Hematopoietic multipotent progenitor cell treated with erythropoietin and hydrocortisone succinate and interleukin-3 and kit ligand, for 17 days (in vitro differentiated cells): ENCODE results near the gene TRPV4.

Experiments
- DNase-seq: peaks from one replicate; pipeline ENCODE4 v3.0.0-alpha.2; 2015; ENCODE audit warnings: low spot score

Gene TRPV4

DNA sequence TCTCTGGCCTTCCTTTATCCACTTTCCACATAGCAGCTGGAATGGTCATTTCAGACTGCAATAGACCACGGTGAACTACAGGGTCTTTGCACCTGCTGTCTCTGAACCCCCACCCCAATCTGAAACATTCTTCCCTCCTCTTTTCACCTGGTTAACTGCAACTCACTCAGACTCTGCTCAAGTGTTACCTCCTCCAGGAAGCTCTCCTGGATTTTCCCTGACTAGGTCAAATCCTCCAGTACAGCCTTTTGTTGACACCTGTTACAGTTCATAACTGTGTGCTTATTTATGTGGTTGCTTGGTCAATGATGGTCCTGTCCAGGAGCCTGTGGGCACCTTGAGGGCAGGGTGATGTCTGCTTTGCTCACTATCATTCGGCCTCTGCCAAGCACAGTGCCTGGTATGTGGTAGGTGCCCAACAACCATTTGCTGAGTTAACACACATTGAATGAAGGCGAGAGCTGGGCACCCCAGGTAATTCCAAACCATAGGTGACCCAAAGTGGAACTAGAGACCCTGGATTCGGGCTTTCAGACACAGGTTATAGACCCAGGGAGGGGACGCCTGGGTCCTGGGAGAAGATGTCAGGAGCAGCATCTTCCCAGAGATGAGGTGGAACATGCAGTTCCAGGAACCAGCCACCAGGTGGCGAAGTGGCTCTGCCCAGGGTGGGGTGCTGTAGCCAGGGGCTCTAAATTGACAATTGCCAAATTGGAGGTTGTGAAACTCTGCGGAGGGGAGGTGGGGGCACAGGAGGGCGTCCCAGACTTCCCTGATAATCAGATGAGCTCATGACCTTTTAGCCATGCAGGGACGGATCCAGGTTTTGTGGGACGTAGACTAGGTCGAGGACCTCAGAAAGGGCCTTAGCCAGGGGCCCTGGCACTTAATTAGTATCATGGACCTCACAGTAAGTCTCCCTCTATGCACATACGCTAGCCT is 28.1 kb downstream of the TRPV4 start:
- DNase-seq, result peak; percentile 64

DNA sequence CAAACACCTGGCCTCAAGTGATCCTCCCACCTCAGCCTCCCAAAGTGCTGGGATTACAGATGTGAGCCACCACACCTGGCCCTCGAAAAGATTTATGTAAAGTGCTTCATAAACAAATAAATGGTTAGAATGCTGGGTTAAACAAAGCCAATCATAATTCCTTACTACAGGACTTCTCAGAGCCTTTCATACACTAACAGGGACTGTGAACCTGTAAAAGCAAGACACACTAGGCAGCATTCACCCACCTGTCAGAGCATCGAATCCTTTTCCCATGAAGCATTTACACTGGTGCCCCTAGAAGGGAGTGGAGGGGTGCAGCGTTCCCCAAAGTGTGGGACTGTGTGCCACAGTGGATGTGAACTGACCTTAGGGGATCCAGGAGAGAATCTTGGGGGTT is 29.5 kb downstream of the TRPV4 start:
- DNase-seq, result no peak

DNA sequence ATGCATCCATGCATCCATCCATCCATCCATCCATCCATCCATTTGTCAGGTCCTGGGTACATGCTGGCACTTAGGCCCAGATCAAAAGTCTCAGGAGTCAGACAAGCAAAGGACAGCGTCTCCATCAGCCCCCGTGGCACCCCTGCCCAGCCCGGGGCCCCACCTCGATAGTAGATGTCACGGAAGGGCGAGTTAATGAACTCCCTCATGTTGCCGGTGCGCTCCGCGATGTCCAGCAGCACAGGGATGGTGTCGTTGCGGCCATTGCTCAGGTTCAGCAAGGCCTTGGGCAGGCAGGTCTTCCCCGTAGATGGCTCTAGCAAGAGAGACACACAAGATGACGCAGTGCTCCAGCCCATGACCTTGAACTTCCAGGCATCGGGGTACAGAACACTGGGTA is 30.4 kb downstream of the TRPV4 start:
- no peak for DNase-seq

DNA sequence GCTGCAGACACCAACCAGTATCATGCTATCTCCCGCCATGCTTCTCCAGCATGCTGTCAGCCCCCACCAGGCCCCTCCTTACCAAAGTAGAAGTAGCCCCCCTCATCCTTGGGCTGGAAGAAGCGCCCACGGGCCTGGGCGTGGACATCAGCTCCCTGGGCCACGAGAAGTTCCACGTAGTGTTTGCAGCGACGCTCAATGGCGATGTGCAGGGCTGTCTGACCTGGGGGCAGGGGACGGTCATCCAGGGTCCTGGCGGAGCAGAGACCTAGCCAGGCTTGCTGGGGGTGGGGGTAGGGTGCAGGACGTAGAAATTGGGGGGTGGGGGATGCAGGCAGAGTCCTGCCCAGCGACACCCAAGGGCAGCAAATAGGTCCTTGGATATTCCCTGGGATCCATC is 32.7 kb downstream of the TRPV4 start:
- DNase-seq, result no peak

DNA sequence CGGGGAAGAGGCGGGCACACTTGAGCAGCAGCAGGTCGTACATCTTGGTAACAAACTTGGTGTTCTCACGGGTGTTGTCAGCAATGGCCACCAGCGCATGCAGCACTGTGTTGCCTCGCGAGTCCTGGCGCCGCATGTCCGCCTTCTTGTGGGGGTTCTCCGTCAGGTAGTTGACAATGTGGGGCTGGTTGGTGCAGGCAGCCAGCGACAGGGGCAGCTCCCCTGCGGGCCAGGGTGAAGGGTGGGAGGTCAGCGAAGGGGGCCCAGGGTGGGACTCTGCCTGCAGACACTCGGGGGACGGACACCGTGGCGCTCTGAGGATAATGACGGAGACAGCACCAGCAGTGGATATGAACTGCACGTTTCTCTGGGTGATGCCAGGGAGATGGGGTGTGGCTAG is 34.5 kb downstream of the TRPV4 start:
- DNase-seq, result no peak

DNA sequence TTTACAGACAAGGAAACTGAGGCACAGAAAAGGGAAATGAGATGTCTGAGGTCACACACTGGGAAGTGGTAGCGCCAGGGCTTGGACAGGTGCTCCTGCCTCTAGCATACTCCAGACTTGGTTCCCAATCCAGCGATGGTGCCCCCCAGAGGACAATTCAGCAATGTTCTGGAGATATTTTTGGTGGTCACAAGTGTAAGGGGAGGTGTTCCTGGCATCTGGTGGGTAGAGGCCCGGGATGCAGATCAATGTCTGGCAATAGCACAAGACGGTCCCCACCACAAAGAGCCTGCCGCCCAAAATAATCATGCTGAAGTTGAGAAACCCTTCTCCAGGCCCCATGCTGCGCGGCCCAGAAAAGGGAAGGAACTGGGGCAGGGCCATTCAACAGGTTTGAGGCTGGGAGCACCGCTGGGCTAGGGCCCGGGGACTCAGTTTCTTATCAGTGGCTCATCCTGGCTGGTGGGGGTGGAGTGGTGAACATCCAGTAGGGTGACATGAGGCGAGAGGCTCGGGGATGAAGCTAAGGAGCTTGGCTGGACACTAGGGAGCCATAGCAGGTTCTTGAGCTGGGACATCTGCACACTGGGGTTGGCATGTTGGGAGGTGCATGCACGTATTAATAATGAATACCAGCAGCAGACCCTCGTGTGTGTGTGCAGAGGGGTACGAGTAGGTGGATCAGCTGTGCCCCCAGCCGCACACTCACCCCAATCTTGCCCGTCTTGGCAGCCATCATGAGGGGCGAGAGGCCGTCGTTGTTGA is 35.1 kb downstream of the TRPV4 start:
- no peak for DNase-seq

DNA sequence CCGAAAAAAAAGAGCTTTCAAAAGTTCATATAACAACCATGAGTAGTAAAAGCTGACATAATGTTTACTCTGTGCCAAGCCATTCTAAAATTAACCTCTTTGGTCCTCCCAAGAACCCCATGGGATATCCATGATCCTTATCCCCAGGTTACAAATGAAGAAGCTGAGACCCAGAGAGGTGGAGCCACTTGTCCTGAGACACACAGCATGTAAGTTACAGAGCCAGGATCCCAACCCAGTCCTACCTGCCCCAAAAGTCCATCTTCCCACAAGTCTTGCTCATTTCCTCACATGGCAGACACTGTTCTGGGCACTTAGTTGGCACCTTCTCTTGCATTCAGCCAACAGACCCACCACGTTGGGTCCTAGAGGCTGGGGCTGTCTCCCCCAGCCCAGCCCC is 37.1 kb downstream of the TRPV4 start:
- no peak for DNase-seq

DNA sequence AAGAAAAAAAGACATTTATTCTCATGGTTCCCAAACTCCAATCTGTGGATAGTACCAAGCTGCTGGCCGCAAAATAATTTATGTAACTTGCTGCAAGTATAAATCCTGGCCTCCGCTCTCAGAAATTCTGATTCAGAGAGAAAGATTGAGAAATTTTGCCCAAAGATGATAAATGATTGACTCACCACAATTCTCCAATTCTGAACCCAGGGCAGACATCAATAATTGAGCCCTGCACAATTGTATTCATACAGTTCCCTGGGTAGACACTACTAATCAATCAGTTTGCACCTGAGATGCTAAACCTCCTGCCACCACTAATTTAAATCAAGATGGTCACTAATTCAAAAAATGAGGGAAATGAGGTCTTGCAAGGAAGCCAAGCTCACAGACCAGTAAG is 38.2 kb downstream of the TRPV4 start:
- DNase-seq, result no peak

DNA sequence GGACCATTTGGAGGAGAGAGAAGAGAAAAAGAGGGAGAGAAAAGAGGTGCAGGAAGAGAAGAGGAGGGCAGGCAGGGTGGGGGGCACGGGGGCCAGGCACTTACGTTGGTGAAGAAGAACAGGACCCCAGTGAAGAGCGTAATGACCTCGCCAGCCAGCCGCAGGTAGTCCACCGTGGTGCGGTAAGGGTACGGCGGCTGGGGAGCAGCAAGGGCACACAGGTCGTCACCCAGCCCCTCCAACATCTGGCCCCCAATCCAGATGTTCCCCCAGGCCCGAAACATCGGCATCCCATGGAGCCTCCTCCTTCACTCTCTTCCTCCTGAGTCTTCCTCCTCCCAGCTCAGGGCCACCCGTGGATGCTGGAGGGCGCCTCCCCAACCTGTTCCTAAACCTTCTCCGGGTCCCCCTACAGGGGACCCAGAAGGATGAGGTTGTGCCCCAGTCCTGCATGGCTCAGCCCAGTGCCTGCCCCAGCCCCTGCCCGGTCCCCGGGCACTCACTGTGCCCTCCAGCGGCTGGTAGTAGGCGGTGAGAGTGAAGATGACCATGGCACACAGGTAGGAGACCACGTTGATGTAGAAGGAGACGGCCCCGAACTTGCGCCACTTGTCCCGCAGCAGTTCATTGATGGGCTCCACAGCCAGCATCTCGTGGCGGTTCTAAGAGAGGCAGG is 39.2 kb downstream of the TRPV4 start:
- no peak for DNase-seq

DNA sequence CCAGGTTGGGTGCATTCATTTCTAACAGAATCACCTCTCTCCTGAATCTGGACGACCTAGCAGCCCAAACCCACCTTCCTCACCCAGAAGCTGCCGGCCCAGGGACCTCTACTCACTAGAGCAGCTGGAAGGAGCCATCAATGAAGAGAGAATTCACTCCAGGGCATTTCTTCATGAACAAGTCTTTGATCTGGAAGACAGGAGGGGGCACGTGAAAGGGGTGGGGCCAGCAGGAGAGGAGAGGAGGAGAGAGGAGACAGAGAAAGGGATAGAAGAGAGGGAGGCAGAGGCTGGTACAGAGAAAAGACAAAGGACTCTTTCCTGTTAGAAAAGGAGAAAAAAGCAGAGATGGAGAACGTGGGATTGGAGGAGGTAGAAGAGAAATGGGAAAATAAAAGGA is 39.8 kb downstream of the TRPV4 start:
- no peak for DNase-seq

DNA sequence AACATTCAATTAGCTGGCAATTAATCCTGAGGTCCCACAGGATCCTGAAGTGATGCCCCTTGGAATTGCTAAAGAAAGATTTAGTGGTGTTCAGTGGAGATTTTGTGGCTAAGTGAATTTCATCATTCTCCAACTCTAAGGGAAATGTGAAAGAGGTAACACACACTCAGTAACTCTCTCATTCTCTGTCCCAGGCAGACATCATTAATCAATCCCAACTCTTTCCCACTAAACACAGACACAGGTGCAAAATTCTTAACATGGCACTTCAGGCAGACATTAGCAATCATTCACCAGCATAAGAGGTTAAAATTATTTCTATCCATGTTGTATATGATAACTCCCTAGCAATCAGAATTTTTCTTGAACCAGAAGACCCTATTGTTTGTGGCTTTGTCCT is 40.2 kb downstream of the TRPV4 start:
- no peak for DNase-seq

DNA sequence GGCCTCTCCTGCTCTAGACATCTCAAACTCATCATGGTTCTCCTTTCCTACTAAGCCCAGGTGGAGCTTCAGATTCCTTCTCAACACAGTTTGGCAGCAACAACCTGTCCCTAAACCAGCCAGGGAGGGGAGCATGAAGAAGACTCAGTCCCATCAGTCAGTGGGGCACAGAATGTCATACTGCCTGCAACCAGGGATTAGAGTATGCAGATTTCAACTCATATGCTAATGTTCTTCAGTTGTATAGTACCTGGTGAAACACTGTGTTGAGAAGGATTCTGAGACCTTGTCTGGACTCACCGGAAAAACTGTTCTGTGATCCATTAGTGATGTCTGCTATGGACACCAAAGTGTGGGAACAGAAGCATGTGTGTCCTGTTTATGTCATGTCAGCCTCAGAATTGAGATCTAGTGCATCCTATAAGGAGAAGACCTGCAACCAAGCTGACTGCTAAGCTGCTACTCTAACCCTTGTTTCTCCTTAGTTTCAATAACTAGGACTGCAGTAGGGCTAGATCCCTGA is 43.6 kb downstream of the TRPV4 start:
- no peak for DNase-seq

DNA sequence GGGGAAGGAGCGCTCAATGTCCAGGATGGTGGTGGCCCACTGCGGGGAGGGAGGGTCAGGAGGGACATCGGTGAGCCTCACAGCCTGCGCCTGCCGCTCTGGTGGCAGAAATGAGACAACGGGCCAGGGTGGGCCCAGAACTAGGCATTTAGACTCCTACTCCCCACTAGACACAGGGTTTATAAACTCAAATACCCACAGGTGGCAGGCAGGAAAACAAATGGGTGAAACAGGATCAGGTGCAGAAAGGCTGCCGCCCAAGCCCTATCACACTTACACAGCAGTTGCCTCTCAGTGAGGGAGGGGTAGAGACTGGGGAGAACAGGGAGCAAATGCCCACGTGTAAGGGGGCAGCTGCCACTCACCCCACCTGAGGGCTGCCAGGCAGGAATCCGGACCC is 46.4 kb downstream of the TRPV4 start:
- no peak for DNase-seq

DNA sequence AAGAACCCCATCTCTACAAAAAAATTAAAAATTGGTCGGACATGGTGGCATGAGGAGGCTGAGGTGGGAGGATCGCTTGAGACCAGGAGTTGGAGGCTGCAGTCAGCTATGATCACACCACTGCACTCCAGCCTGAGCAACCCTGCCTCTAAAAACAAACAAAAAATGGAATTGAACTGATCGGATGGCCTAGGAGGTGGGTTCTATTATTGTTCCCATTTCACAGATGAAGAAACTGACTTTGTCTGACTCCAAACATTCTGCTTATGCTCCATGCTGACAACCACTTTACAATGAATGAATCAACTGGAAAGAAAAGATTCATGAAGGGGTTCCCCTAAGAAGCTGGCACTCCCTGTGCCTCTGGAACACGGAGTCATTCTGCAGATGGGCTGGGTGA is 47.3 kb downstream of the TRPV4 start:
- DNase-seq, result no peak

DNA sequence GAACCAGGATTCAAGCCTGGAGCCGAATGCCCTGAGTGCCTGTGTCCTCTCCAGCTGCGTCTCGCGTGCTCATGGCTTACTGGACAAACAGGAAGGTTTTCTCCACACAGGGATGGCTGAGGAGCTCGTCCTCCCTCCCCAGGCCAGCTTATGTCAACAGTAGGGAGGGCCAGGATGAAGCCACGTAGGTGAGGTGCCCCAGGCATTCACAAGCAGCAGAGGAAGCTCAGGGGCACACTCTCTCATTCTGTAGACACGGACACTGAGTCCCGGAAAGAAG is 49.3 kb downstream of the TRPV4 start:
- no peak for DNase-seq

DNA sequence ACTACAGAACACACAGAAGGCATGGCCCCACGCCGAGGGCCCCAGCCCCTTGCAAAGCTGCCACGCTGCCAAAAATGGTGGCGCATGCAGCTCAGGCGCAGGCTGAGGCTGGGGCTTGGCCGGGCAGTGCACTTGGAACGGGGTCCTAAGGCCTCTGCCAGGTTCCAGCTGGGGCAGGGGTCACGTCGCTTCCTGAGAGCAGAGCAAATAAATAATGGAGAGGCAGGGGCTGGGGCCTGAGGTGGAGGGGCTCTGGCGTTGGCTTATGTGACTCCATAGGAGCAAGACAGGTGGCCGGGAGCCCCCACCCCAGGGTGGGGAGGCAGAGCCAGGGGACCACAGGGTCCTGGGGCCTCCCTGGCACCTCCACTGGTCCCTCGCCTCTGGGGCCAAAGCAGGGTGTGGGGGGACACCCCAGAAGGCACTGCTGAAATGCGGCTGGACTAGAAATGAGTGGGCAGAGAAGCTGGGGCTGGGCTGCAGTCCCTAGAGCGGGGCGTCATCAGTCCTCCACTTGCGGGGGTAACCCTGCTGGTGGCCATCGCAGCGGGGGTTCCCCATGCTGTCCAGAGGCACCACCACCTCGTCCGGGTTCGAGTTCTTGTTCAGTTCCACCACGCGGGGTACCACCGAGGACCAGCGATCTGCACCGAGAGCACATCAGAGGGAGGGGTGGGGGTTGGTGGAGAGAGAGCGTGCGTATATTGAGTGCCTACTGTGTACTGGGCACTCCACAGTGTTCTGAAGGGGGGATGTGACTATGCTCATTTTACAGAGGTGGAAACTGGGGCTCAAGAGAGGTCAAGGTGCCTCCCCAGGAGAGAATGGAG is 49.8 kb downstream of the TRPV4 start:
- no peak for DNase-seq

DNA sequence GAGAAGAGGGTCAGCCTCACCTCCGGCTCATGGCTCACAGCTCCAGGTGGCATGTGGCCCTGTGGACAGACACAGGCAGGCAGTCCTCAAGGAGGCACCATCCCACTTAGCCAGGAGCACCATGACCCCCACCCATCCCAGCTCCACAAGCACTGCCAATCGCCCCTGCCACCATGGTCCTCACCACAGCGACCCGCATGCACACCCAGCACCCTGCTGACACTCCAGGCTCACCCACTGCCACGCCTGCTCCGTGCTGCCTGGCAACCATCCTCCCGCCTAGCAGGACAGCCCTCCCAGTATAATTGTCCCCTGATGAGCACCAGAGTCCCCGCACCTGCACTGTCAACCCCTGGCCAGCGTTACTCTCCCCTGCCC is 50.9 kb downstream of the TRPV4 start:
- no peak for DNase-seq

DNA sequence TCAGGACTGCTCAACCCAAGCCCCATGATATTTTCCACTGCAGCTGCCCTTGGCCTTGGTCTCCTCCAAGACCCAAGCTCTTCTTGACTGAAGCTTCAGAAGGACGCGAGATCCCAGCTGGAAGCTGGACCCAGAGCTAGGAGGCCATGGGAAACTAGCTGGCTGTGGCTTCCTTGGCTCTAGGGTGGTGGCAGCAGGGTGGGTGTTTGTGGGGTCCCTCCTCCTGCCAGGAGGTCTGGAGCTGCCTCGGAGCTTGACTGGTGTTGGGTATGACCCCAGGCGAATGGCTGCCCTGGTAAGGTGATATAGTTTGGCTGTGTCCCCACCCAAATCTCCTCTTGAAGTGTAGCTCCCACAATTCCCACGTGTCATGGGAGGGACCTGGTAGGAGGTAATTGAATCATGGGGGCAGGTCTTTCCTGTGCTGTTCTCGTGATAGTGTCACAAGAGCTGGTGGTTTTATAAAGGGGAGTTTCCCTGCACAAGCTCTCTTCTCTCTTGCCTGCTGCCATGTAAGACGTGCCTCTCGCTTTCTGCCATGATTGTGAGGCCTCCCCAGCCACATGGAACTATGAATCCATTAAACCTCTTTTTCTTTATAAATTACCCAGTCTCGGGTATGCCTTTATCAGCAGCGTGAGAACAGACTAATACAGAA is 51.4 kb downstream of the TRPV4 start:
- no peak for DNase-seq

DNA sequence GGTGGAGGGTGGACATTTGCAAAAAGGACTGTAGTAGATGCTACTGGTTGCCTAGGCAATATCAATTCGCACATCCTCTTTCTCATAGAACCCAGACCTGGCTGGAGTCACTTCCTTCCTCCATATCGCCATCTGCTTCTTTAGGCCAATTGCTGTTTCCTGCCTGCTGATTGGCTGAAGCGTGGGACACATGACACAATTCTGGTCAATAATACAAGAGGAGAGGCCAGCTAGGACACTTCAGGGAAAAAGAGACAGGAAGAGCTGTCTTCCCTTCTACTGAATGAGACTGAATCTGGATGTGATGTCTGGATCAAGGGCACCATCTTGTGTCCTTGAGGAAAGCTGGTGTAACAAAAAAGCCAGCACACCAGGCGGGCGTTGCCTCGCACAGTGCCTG is 53.8 kb downstream of the TRPV4 start:
- no peak for DNase-seq

DNA sequence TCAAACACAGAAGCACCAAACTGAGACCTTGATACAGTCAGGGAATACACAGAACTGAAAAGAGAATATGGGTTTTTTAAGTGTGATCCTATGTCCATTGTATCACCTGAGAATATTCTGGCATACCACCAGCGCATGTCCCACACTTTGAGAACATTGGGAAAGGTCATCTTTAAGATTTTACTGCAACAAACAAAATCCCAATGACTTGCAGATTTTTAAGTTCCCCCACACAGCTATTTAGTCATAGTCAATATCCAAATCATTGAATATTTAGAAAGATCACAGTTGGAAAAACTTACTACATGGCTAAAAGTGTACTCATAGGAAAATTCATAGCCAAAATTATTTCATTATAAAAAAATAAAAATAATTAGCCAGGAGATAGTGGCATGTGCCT is 54.5 kb downstream of the TRPV4 start:
- no peak for DNase-seq

DNA sequence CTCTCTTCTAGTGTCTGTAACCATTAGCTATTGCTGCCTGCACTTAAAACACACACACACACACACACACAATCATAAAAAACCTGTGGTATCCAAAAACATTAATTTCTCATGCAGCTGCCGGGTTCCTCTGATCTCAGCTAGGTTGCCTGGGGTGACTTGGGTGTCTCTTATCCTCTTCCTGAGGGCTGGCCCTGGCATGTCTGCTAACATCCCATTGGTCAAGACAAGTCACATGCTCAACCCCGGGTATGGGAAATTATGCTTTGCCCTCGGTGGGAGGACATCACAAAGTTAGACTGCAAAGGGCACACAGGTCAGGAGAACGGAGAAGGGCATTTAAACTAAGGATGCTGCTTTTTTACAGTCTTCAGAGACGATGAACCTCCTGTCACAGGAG is 55.7 kb downstream of the TRPV4 start:
- DNase-seq, result no peak

DNA sequence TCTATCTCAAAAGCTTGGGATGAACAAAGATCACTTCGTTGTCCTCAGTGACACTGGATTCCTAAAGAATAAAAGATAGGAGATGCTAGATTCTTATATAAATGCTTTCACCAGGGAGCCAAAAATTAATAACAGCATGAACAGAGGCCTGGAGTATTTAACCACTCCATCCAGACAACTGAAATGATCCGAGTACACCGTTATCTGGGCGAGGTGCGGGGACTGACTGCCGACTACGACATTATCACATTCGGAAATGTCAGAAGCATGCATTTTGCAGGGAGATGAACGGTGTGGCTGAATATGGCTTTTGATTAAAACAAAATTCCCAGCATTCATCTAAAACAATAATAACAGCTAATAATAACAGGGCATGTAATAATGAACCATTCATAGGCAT is 56.6 kb downstream of the TRPV4 start:
- no peak for DNase-seq
